Astrocyte of the hippocampus (primary cell): ENCODE data around the gene CTDP1.

ENCODE experiments used
- DNase-seq: peaks from one replicate; pipeline ENCODE4 v3.0.0; 2011; ENCODE audit warnings: low read depth, low spot score

CTDP1 gene

GRCh38 chr18:79781331-79781941 is 101.8 kb downstream of the CTDP1 start:
- DNase-seq, result no peak

DNA sequence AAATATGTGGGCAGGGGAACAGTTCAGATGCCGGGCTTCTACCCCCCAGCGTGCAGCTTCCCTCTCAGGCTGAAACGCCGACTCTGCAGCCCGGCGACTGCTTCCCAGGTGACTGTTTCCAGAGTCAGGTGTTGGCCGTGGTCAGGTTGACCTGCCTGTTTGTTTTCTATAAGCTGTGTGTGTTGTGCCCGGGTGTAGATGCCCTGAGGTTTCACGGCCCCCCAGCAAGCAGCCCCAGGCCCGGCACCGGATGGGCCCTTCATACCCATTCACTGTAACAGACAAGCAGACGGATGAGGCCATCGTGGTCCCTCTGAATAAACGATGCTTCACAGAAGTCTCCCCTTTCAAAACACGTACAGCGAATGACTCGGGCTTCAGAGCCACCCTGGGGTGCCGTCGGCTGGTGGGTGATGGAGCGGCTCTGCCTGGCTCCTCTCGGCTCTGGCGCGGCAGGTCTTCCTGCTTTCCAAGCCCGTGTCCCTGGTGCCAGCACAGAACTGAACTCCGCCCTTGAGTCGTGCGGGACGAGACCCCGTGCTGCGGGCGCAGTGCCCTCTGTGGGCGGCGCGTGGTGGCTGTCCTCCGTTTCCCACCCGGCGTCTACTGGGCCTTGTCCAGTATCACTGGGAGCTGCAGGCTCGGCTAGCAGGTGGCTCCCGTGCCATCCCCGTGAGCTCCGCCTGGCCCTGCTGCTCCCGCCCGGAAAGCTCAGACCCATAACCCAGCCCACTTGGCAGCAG is 103.1 kb downstream of the CTDP1 start:
- DNase-seq, result no peak

DNA sequence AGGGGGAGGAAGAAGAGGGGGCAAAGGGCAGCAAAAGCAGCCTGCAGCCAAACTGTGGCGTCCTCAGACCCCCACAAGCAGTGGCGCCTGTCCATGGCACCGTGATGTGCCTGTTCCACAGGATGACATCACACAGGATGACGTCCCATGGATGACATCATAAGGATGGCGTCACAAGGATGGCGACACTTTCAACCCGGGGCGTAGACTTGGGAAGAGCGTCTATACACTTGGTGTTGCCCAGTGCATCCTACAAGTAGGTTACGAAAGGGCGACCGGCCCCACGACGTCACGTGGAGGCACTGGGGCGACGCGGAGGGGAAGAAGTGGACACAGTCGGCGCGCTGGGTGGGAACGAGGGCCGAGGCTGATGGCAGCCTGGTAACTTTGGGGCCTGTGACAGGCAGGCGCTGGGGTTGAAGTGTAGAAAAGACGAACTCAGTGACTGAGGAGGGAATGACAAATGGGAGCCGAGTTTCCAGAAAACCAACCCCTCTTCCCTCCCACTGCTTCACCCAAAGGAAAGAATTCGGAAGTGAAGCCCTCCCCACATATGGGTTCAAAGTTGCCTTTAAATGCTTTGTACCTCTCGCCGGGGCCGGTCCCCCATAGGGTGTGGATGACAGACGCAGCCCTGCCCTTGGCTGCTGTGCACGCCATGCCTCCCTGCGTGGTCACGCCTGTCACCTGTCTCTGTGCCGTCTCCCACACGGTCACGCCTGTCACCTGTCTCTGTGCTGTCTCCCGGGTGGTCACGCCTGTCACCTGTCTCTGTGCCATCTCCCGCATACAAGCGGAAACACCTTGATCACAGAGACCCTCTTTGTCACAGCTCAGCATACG is 104.7 kb downstream of the CTDP1 start:
- no peak for DNase-seq

- DNase-seq, result no peak
These were observed 105.6 kb downstream of the CTDP1 start for GRCh38 chr18:79784965-79785770.

DNA sequence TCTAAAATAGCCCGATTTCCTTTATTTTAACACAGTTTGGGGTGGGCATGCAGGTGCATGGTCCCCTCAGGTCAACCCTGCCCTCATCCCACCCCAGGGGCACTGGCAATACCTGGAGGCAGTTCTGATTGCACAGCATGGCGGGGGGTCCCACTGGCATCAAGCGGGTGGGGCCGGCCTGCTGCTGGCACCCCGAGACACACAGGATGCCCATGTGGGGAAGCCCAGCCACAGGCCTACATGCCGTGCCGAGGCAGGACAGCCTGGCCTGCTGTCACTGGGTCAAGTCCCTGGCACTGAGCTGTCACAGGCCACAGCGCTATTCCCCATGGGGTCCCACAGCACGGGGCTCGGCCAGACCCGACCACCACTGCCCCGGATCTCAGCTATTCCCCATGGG is 106.2 kb downstream of the CTDP1 start:
- DNase-seq, result no peak

- no peak for DNase-seq
These were observed 106.7 kb downstream of the CTDP1 start for GRCh38 chr18:79786304-79786703.

GRCh38 chr18:79786786-79787526 is 107.4 kb downstream of the CTDP1 start:
- DNase-seq, result no peak

- no peak for DNase-seq
These were observed 107.9 kb downstream of the CTDP1 start for GRCh38 chr18:79787527-79787864.

GRCh38 chr18:79787865-79788733 is 108.5 kb downstream of the CTDP1 start:
- peak; percentile 28 for DNase-seq

DNA sequence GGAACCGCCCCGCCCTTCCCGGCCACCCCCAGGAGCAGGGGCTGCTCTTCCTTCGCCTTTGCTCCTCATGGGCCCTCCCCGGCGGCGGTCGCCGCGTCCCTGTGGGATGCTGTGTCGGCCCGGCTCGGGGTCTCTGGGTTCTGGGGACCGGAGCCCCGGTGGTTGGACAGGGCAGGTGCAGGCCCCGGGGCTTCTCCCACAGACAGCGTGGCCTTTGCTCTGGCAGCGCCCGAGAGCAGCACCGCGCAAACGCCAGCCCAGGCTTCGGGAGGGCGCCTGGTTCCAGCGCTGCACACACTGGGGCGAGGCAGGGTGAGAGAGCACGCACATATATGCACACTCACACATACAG is 109.1 kb downstream of the CTDP1 start:
- DNase-seq, result no peak

- DNase-seq, result no peak
These were observed 109.7 kb downstream of the CTDP1 start for GRCh38 chr18:79789091-79789891.

DNA sequence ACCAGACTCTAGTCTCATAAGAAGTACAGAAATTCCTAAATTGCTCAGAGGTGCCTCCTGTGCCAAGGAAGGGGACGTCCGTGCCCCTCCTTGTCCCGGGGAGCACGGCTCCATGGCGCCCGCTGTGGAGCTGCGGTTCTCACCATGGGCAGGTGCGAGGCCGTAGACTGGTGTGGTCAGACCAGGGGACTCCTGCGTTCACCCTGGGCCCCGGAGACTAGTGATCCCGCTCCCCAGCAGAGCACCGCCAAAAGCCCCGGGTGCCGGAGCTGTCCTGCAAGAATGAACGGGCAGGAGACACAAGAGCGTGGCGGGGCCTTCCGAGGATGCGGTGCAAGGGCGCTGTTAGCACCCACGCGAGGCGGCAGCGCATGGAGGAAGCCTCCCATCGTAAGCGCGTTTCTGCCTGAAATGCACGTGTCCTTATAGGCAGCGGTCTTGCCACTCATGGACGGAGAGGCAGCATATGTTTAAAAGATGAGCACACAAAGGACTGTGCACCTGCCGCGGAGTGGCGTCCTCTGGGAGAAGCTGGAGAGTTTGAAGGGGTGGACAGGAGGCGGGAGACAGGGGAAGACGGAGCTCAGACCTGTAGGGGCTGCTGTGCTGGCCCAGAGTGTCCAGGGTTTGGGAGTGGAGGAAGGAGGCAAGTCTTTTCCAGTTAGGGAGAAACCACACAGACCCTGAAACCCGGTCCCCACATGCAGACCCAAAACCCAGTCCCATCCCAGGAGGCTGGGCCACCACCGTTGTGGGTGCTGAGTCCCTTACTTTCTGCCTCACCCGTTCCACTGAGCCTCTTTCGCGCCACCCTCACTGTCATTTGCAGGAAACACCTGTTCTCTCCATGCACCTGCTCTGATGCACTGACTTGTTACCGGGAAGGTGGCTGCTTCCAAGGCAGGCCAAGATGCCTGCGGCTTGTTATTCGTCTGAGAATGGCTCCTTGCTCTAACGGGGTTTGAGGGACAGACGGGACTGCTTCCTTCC is 110.6 kb downstream of the CTDP1 start:
- DNase-seq, result no peak

DNA sequence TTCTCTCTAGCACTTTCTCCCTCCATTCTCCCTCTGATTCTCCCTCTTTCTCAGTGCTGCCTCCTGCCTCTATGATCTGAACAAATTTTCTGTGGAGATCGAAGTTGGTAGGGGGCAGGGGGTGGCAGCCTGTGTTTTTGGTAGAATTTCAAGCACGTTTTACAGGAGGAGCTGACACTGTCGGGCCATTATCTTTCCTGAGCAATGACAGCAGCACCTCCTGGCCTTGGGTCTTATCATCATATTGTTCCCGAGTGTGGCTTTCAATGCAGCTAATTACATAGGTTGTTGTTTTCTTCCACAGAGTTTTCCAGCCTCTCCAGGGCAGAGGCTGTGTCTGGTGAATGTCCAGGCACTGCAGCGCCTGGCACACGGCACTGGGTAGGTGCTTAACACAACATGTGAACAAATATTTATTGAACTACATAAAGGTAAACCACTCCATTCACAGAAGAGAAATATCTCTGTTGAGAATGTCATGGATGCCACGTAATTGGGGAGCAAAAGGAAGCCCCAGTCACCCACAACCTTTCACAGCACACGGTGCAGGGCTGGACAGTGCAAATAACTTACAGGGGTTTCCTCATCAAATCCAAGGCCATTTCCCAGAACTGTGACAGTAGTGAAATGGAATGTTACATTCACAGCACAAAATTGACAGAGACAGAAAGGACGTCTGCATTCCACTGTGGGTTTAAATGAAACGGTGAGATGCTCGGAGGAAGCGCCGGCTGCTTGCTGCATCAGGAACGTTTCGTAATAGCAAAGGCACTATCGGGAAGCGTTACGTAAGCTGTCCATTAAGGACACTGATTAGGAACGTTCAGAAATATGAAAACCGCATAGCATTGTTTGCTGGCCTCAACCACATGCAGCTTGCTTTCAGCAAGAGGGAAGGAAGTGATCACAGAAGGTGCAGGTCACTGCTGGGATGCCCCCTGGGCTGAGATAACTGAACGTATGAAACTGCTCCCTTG is 111.7 kb downstream of the CTDP1 start:
- DNase-seq, result peak; percentile 83

DNA sequence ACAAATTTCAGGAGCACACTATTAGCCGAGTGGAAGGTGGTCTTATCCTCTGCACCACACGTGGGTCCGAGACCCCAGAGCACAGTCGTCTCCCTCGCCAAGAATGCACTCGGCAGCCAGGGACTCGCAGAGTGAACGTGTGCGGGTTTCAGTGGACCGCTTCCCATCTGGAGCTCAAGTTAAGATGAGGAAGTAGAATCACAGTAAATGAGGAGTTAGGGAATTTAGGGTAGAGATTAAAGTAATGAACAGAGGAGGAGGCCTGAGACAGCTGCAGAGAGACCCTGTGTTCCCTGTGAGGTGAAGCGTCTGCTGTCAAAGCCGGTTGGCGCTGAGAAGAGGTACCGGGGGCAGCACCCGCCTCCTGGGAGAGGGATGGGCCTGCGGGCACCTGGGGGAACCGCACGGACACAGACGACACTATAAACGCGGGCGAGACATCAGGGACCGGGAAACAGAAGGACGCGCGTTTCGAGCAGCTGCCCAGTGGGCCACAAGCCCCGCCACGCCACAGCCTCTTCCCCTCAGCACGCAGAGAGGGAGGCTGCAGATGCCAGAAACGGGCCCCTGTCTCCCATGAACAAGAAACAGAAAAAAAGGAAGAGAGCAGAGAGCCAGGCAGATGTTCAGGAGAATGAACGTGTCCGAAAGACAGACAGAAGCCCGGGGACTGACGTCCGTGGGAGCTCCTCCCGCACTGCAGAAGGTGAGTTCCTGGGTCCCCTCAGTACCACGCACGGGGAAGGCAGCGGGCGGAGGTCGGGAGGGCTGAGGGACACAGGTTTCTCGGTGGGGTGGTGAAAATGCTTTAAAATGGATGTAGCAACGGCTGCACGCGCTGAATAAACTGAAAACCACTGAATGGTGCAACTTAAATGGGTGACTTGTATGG is 112.7 kb downstream of the CTDP1 start:
- DNase-seq, result no peak

DNA sequence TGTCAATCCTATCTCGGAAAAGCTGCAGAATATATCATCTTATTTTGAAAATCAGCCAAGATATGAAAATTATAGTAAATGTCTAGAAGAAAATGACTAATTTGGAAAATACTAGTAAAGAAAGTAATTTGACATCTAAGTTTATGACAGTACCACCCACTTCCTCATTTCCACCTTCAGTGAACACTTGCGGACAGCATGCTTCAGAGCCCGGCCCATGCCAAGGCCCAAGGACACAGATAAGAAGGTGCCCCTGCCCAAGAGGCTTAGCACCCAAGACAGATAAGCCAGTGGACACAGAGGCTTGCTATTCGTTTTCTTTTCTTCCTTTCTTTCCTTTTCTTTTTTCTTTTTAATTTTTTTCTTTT is 113.4 kb downstream of the CTDP1 start:
- DNase-seq, result no peak

- DNase-seq, result no peak
These were observed 115.2 kb downstream of the CTDP1 start for GRCh38 chr18:79794846-79795245.
